ENCODE data around the gene TMEM63A.
"Not testable (repeated sequence)": the region's sequence is repeated elsewhere in the genome, so short reads cannot be mapped to it uniquely, and the experiment has no call there.

TMEM63A gene

DNA sequence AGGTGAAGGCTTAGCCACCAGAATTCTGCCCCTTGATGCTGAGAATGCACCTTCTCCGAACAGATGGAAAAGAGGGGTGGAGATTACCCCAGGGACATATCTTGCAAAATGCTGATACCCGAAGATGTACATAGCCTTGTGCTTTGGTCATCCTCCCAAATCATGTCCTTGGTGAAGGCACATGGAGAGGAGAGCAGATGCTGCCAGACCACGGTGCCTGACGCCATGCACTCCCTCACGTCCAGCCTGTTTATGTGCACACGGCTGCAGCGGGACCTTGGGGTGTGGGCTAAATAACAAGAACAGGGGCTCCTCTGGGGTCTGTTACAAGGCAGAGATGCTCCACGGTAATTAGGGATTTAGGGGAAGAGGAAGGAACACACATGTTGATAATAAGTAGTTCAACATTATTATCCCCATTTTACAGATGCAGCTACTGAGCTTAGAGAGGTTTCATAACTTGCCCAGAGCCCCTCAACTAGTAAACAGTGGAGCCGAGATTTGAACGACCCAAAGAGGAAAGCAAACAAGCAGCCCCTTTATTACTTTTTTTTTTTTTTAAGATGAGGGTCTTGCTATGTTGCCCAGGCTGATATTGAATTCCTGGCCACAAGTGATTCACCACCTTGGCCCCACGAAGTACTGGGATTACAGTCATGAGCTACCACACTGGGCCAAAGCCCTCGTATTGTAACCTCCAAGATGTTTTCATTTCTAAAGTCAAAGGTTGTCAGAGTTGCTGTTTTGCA, 59.4 kb downstream of the TMEM63A start:
- DNase-seq = no peak
- H3K4me3 ChIP-seq (ENCODE audit: insufficient read depth, low read depth, low read length, poor library complexity, severe bottlenecking) = no peak overlapping the region
- H3K27me3 ChIP-seq (replicated peaks; ENCODE audit: control insufficient read depth, insufficient read depth, low read length, poor library complexity, severe bottlenecking) = no peaks in the 10 kb centered on the region
- no peaks in the 10 kb centered on the region for H3K9me3 ChIP-seq (ENCODE audit: control insufficient read depth, low read length)
- no peaks in the 10 kb centered on the region for H3K4me1 ChIP-seq (ENCODE audit: control insufficient read depth, insufficient read depth, low read length, poor library complexity, severe bottlenecking)
- H3K36me3 ChIP-seq (ENCODE audit: control insufficient read depth, insufficient read depth, low read length) = no peaks in the 10 kb centered on the region
- no peak overlapping the region for H3K27ac ChIP-seq (ENCODE audit: insufficient read depth, low read length, poor library complexity, severe bottlenecking)

DNA sequence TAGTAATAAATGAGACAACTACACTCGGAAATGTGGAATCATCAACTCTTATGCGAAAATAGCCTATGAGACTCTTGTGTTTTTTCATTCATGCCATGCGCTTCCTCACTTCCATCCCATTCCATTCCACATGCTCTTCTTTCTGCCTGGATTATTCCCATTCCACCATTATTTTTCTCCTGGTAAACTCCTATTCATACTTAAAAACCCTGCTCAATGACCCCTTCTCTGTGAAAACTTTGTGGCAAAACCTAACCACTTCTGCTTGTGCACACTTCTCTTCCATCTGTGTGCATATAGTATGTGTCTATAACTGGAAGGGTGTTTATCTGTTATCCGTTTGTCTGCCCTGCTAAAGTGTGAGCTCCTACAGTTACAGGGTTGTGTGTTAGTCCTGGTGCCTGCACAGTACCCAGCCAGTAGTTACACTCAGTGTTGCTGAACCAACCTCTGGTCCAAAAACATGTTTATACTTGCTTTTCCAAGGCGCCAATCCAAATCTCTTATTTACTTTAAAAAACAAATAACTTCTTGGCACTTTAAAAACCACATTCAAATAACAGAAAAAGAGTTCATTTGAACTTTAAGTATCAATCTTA, 61.6 kb downstream of the TMEM63A start:
- no peak overlapping the region for H3K27ac ChIP-seq (ENCODE audit: insufficient read depth, low read length, poor library complexity, severe bottlenecking)
- no peak for DNase-seq
- H3K27me3 ChIP-seq (replicated peaks; ENCODE audit: control insufficient read depth, insufficient read depth, low read length, poor library complexity, severe bottlenecking) = no peaks in the 10 kb centered on the region
- no peaks in the 10 kb centered on the region for H3K4me1 ChIP-seq (ENCODE audit: control insufficient read depth, insufficient read depth, low read length, poor library complexity, severe bottlenecking)
- H3K9me3 ChIP-seq (ENCODE audit: control insufficient read depth, low read length) = no peaks in the 10 kb centered on the region
- H3K4me3 ChIP-seq (ENCODE audit: insufficient read depth, low read depth, low read length, poor library complexity, severe bottlenecking) = no peak overlapping the region
- no peaks in the 10 kb centered on the region for H3K36me3 ChIP-seq (ENCODE audit: control insufficient read depth, insufficient read depth, low read length)

DNA sequence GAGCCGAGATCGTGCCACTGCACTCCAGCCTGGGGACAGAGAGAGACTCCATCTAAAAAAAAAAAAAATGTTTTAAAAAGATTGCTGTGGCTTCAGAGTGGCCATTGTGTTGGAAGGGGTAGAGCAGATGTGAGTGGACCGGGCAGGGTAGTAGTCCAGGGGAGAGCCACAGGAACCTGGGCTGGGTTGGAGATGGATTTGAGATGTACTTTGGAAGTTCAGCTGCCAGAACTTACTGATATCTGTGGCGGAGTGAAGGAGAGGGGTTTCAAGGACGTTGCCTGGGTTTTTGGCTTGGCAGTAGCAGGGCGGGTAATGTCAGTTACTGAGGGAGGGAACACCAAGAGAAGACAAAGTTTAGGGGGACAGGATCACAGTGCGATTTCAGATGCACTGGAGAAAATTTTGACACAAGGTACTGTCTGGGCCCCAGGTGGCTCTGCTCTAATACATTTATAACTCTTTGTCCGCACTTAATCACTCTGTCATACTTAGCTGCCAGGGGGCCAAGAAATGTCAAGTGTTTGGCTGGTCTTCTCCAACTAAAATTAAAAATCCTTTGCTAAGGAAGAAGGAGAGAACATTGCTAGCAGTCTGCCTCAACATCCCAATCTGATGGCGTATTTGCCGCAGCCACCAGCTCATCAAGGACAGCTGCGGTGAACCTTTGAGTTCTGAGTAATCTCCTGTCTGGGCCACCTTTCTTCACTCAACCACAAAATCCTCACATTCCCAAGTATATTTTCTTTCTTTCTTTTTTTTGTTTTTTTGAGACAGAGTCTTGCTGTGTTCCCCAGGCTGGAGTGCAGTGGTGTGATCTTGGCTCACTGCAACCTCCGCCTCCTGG, 62.6 kb downstream of the TMEM63A start:
- Histone ChIP-seq H3K36me3 (ENCODE audit: control insufficient read depth, insufficient read depth, low read length) (no peaks in the 10 kb centered on the region), H3K27me3 (replicated peaks; ENCODE audit: control insufficient read depth, insufficient read depth, low read length, poor library complexity, severe bottlenecking) (no peaks in the 10 kb centered on the region), H3K9me3 (ENCODE audit: control insufficient read depth, low read length) (no peaks in the 10 kb centered on the region), H3K4me3 (ENCODE audit: insufficient read depth, low read depth, low read length, poor library complexity, severe bottlenecking) (no peak overlapping the region), H3K4me1 (ENCODE audit: control insufficient read depth, insufficient read depth, low read length, poor library complexity, severe bottlenecking) (no peaks in the 10 kb centered on the region), H3K27ac (ENCODE audit: insufficient read depth, low read length, poor library complexity, severe bottlenecking) (no peak overlapping the region)
- DNase-seq = no peak

DNA sequence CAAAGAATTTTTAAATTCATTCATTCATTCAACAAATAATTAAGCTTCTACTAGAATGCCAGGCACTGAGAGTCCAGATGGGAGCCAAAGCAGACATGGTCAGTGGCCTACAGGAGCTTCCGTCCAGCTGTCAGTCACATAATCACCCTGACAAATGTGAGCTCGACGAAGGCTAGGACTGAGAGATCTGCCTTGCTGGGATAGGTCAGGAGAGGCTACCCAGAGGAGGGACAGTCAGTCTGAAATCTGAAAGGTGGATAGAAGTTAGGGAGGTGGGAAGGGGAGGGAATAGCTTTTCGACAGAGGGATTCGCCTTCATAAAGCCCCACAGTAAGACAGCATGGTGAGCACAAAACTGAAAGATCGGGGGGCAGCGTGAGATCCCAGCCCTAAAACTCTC, 64.0 kb downstream of the TMEM63A start:
- H3K4me3 ChIP-seq (ENCODE audit: insufficient read depth, low read depth, low read length, poor library complexity, severe bottlenecking) = no peak overlapping the region
- no peaks in the 10 kb centered on the region for H3K36me3 ChIP-seq (ENCODE audit: control insufficient read depth, insufficient read depth, low read length)
- H3K27ac ChIP-seq (ENCODE audit: insufficient read depth, low read length, poor library complexity, severe bottlenecking) = no peak overlapping the region

DNA sequence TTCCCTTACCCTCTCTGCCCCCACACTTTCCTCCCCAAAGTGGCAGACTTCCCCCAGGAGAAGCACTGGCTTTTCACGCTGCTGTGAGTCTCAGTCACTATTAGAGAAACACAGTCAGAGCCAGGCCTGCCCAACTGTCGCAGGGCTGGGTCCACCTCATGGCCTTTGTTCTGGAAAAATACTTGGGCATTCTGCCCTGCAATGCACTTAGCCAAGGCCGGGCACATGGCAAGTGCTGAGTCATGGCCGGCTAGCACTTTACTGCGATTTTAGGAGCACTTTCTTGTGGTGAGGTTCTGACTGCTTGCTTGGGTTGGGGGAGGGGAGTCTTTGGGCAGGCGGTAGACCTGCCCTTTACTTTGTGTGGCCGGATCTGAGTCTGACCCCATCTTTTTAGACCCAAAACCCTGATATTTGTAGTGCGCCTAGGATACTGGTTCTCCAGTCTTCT, 64.5 kb downstream of the TMEM63A start:
- no peak overlapping the region for H3K27ac ChIP-seq (ENCODE audit: insufficient read depth, low read length, poor library complexity, severe bottlenecking)
- H3K27me3 ChIP-seq (replicated peaks; ENCODE audit: control insufficient read depth, insufficient read depth, low read length, poor library complexity, severe bottlenecking) = no peaks in the 10 kb centered on the region
- no peak overlapping the region for H3K4me3 ChIP-seq (ENCODE audit: insufficient read depth, low read depth, low read length, poor library complexity, severe bottlenecking)
- H3K4me1 ChIP-seq (ENCODE audit: control insufficient read depth, insufficient read depth, low read length, poor library complexity, severe bottlenecking) = no peaks in the 10 kb centered on the region
- no peaks in the 10 kb centered on the region for H3K9me3 ChIP-seq (ENCODE audit: control insufficient read depth, low read length)
- H3K36me3 ChIP-seq (ENCODE audit: control insufficient read depth, insufficient read depth, low read length) = no peaks in the 10 kb centered on the region
- no peak for DNase-seq

More for the DNA sequence above, 64.0 kb downstream of the TMEM63A start:
- no peaks in the 10 kb centered on the region for H3K4me1 ChIP-seq (ENCODE audit: control insufficient read depth, insufficient read depth, low read length, poor library complexity, severe bottlenecking)
- H3K27me3 ChIP-seq (replicated peaks; ENCODE audit: control insufficient read depth, insufficient read depth, low read length, poor library complexity, severe bottlenecking) = no peaks in the 10 kb centered on the region
- no peaks in the 10 kb centered on the region for H3K9me3 ChIP-seq (ENCODE audit: control insufficient read depth, low read length)
- no peak for DNase-seq

DNA sequence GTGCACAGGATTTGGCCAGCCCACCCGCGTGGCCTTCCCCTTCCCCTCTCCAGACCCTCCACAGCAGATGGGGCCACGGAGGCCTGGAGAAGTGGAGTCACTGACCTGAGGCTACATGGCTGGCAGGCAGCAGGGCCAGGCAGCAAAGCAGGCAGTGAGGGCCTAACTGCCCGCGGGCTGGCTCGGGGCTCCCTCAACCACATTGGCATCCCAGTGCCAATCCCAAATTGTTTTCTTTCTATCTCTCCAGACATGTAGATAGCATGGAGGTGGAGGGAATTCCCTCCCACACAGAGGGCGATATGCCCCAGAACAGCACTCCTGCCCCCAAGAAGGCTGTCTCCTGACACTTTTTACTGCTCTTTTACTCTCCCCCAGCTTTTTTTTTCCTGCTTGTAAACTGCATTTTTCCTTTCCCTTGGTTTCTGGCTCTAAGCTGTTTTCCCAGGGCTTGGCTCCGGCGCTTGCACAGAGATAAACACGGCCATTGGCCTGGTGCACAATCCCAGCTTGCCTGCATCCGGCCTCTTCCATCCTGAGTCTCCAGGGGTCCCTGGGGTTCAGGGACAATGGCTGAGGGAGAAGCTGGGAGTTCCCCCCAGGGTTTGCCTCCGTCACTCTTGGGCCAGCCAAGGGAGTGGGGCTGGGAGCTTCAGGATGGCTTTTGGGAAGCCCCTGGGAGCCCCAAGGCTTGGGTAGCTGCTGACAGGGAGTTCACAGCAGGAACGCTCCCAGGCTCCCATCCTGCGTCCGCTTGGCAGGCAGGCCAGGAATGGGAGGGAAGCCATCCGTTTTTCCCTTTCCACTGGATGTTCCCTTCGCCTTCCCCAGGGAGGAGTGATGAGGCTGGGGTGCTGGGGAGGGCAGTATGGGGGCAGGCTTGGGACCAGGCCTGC, 65.3 kb downstream of the TMEM63A start:
- Histone ChIP-seq H3K9me3 (ENCODE audit: control insufficient read depth, low read length) (no peaks in the 10 kb centered on the region), H3K4me3 (ENCODE audit: insufficient read depth, low read depth, low read length, poor library complexity, severe bottlenecking) (no peak overlapping the region), H3K27ac (ENCODE audit: insufficient read depth, low read length, poor library complexity, severe bottlenecking) (no peak overlapping the region), H3K4me1 (ENCODE audit: control insufficient read depth, insufficient read depth, low read length, poor library complexity, severe bottlenecking) (no peaks in the 10 kb centered on the region), H3K27me3 (replicated peaks; ENCODE audit: control insufficient read depth, insufficient read depth, low read length, poor library complexity, severe bottlenecking) (no peaks in the 10 kb centered on the region), H3K36me3 (ENCODE audit: control insufficient read depth, insufficient read depth, low read length) (no peaks in the 10 kb centered on the region)
- DNase-seq = no peak

DNA sequence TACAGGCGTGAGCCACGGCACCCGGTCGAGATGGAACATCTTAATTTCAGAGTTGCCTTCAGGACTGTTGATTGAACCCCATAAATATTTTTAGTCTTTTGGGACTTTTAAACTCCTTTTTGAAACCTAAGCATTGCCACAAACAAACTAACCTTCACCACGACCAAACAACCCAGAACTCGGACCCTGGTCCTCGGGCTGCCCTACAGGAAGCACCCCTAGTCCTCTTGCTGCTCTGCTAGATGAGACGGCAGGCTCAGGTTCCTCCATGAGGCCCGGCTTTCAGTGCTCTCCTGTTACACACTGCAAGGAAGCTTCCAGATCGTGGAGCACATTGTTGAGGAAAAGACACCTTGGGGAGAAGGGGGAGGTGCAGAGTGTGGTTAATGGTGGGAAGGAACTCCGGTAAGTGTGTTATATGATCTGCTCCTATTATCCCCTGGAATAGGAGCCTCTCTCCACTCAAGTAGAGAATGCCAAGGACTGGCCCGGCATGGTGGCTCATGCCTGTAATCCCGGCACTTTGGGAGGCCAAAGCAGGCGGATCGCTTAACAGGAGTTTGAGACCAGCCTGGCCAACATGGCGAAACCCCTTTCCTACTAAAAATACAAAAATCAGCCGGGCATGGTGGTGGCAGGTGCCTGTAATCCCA, 66.5 kb downstream of the TMEM63A start:
- Histone ChIP-seq H3K9me3 (ENCODE audit: control insufficient read depth, low read length) (no peaks in the 10 kb centered on the region), H3K36me3 (ENCODE audit: control insufficient read depth, insufficient read depth, low read length) (no peaks in the 10 kb centered on the region), H3K27ac (ENCODE audit: insufficient read depth, low read length, poor library complexity, severe bottlenecking) (no peak overlapping the region), H3K4me1 (ENCODE audit: control insufficient read depth, insufficient read depth, low read length, poor library complexity, severe bottlenecking) (peaks cover 5% of the 10 kb centered on the region), H3K4me3 (ENCODE audit: insufficient read depth, low read depth, low read length, poor library complexity, severe bottlenecking) (no peak overlapping the region), H3K27me3 (replicated peaks; ENCODE audit: control insufficient read depth, insufficient read depth, low read length, poor library complexity, severe bottlenecking) (no peaks in the 10 kb centered on the region)
- no peak for DNase-seq

DNA sequence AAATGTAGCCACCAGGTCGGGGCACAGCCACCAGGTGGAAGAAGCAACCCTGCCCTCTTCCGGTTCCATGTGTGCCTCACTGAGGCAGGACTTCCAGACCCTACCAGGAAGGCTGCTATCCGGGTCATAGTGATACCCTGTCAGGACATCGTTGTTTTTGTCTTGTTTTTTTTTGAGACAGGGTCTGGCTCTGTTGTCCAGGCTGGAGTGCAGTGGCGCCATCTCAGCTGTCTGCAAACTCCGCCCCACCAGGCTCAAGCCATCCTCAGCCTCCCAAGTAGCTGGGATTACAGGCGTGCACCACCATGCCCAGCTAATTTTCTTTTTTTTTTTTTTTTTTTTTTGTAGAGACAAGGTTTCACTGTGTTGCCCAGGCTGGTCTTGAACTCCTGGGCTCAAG, 67.1 kb downstream of the TMEM63A start:
- not testable (repeated sequence) for DNase-seq; H3K4me1 ChIP-seq (ENCODE audit: control insufficient read depth, insufficient read depth, low read length, poor library complexity, severe bottlenecking); H3K27me3 ChIP-seq (replicated peaks; ENCODE audit: control insufficient read depth, insufficient read depth, low read length, poor library complexity, severe bottlenecking); H3K27ac ChIP-seq (ENCODE audit: insufficient read depth, low read length, poor library complexity, severe bottlenecking); H3K9me3 ChIP-seq (ENCODE audit: control insufficient read depth, low read length); H3K4me3 ChIP-seq (ENCODE audit: insufficient read depth, low read depth, low read length, poor library complexity, severe bottlenecking); H3K36me3 ChIP-seq (ENCODE audit: control insufficient read depth, insufficient read depth, low read length)

DNA sequence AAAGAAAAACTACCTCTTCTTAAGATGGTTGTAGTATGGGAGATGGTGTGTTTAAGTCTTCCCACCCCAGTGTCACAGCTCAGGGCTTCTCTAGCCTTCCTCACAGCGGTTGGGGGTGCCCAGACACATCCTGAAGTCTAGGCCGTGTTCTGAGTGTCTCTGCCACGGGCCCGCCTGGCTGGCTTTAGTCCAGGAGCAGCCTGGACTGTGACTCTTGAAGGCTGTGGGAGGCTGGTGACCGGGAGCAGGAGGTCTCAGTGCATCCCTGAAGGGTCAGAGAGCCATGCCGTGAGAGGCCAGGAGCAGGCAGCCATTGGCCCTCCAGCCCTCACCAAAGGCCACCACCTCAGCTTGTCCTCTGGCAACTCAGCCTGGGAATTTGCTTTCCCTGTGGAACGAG, 67.8 kb downstream of the TMEM63A start:
- Histone ChIP-seq H3K4me1 (ENCODE audit: control insufficient read depth, insufficient read depth, low read length, poor library complexity, severe bottlenecking) (peaks cover 5% of the 10 kb centered on the region), H3K36me3 (ENCODE audit: control insufficient read depth, insufficient read depth, low read length) (no peaks in the 10 kb centered on the region), H3K4me3 (ENCODE audit: insufficient read depth, low read depth, low read length, poor library complexity, severe bottlenecking) (no peak overlapping the region), H3K9me3 (ENCODE audit: control insufficient read depth, low read length) (no peaks in the 10 kb centered on the region), H3K27me3 (replicated peaks; ENCODE audit: control insufficient read depth, insufficient read depth, low read length, poor library complexity, severe bottlenecking) (no peaks in the 10 kb centered on the region), H3K27ac (ENCODE audit: insufficient read depth, low read length, poor library complexity, severe bottlenecking) (no peak overlapping the region)
- no peak for DNase-seq
